K562 (cell line): ENCODE measurements around the gene MARCKSL1. TPM values are rescaled to one million over a fixed set of nuclear protein-coding genes. Genes with fewer than 3 reads are reported as not detected.

Experiments used
- ATAC-seq: fragments of 200-7000 bp; cut with Tn5 transposase; 3 replicates; pipeline ENCODE4 v1.9.1; 2020; ENCODE audit warnings: moderate library complexity
- BruUV-seq: library from RNA; stranded (reverse); fragments of 400-500 nt; replicated peaks from 2 replicates; lab custom pipeline; 2021; lab: Mats Ljungman, UMichigan
- CTCF ChIA-PET: fragments of 300-600 bp; formaldehyde crosslinking; extraction: SDS; loops from one replicate; lab custom pipeline; 2021; ENCODE audit warnings: low intra/inter-chr PET ratio; lab: Yijun Ruan, JAX
- POLR2A ChIA-PET: fragments of 300-600, 350-650 bp; sonication (Branson Sonifier 250); formaldehyde crosslinking; extraction: SDS; loops from one replicate; lab custom pipeline; 2021; ENCODE audit warnings: antibody characterized with exemption, inconsistent platforms; lab: Yijun Ruan, JAX
- DNase-seq, 4 experiments: peaks; one replicate each; pipeline versions ENCODE4 v3.0.0 to v3.0.0-alpha.2; 2011 to 2018; ENCODE audit warnings: low spot score in 3 of 4, mixed read lengths in 3 of 4; ENCODE audit errors: extremely low read depth in 1 of 4
- FAIRE-seq: peaks from 2 replicates; lab custom pipeline; 2011; peaks lifted over from hg19 to GRCh38; lab: Jason Lieb, UNC
- H2AFZ ChIP-seq: 2 replicates; pipeline ENCODE4 v1.6.0; 2011; ENCODE audit warnings: low read depth, low read length, control low read depth, inconsistent platforms
- H3K27ac ChIP-seq: fragments of 200-600 bp; 3 replicates; pipeline ENCODE4 v1.8.0; 2011; ENCODE audit warnings: low read depth, mild to moderate bottlenecking, control low read depth, inconsistent platforms, low read length, moderate library complexity, mixed read lengths; ENCODE audit errors: extremely low read depth
- H3K27me3 ChIP-seq, 2 experiments: fragments of 300-600 bp in 1 of 2; 2 replicates in 1 of 2; 3 replicates in 1 of 2; pipeline versions ENCODE4 v1.6.0 to v1.8.0; 2011; ENCODE audit warnings: inconsistent platforms in 2 of 2, low read length in 2 of 2, mild to moderate bottlenecking in 1 of 2, mixed read lengths in 1 of 2, moderate library complexity in 1 of 2; ENCODE audit not compliant: control insufficient read depth in 2 of 2, insufficient read depth in 2 of 2
- H3K36me3 ChIP-seq: fragments of 300-600 bp; 3 replicates; pipeline ENCODE4 v1.8.0; 2011; ENCODE audit warnings: mild to moderate bottlenecking, low read length, inconsistent platforms; ENCODE audit not compliant: control insufficient read depth, insufficient read depth
- H3K4me1 ChIP-seq, 2 experiments: fragments of 200-600 bp in 1 of 2; replicated peaks in 1 of 2; 2 replicates in 1 of 2; 3 replicates in 1 of 2; pipeline versions ENCODE4 v1.5.1 to v1.8.0; 2011; ENCODE audit warnings: inconsistent platforms in 2 of 2, low read length in 2 of 2, mild to moderate bottlenecking in 1 of 2, mixed read lengths in 1 of 2, moderate library complexity in 1 of 2; ENCODE audit not compliant: control insufficient read depth in 2 of 2, insufficient read depth in 2 of 2
- H3K4me2 ChIP-seq: 2 replicates; pipeline ENCODE4 v1.6.1; 2011; ENCODE audit warnings: low read length, control low read depth, inconsistent platforms, mixed read lengths; ENCODE audit not compliant: insufficient read depth
- H3K4me3 ChIP-seq: fragments of 200-600 bp; sonication (generic), shearing (Covaris generic); 2 replicates; pipeline ENCODE4 v1.5.1; 2016; ENCODE audit warnings: control low read depth, inconsistent platforms
- H3K79me2 ChIP-seq: fragments of 200-600 bp; 3 replicates; pipeline ENCODE4 v1.8.0; 2011; ENCODE audit warnings: low read length, inconsistent platforms; ENCODE audit not compliant: control insufficient read depth, insufficient read depth
- H3K9ac ChIP-seq, 2 experiments: 2 replicates each; pipeline versions ENCODE4 v1.6.0 to v1.6.1; 2011; ENCODE audit warnings: low read depth in 2 of 2, low read length in 2 of 2, control low read depth in 1 of 2, inconsistent platforms in 1 of 2, mild to moderate bottlenecking in 1 of 2, mixed read lengths in 1 of 2; ENCODE audit not compliant: insufficient read depth in 1 of 2
- H3K9me1 ChIP-seq: one replicate; pipeline ENCODE4 v1.6.0; 2011; ENCODE audit warnings: inconsistent platforms, mild to moderate bottlenecking, low read length, moderate library complexity; ENCODE audit not compliant: control insufficient read depth, insufficient read depth
- H3K9me3 ChIP-seq: replicated peaks from 2 replicates; pipeline ENCODE4 v1.5.1; 2011; ENCODE audit warnings: low read depth, low read length, inconsistent platforms; ENCODE audit not compliant: control insufficient read depth, insufficient read depth
- H4K20me1 ChIP-seq: replicated peaks from 2 replicates; pipeline ENCODE4 v1.6.1; 2011; ENCODE audit warnings: low read length, inconsistent platforms, mixed read lengths; ENCODE audit not compliant: control insufficient read depth, insufficient read depth
- CLOCK ChIP-seq: fragments of 250-450 bp; sonication (Bioruptor Pico); IDR thresholded peaks from 2 replicates; pipeline ENCODE4 v1.4.0; 2020; ENCODE audit warnings: mild to moderate bottlenecking, moderate library complexity, borderline replicate concordance
- ID3 ChIP-seq, 2 experiments: fragments of 250-450 bp in 1 of 2; fragments of 450-650 bp in 1 of 2; sonication (Bioruptor Pico) in 1 of 2; IDR thresholded peaks; 2 replicates each; pipeline versions ENCODE4 v1.6.1 to v1.8.0; 2016 to 2021; ENCODE audit warnings: mild to moderate bottlenecking in 2 of 2, moderate library complexity in 2 of 2, missing compliant biosample characterization in 1 of 2, missing genetic modification characterization in 1 of 2
- KDM1A ChIP-seq, 2 experiments: fragments of 450-650 bp; IDR thresholded peaks; 2 replicates each; pipeline ENCODE4 v1.6.1; 2016; ENCODE audit warnings: mild to moderate bottlenecking in 2 of 2
- MCM5 ChIP-seq: fragments of 450-650 bp; IDR thresholded peaks from 2 replicates; pipeline ENCODE4 v1.6.1; 2016; ENCODE audit warnings: low read depth
- SIN3A ChIP-seq, 2 experiments: fragments of 150-350 bp in 1 of 2; IDR thresholded peaks; 2 replicates each; pipeline ENCODE4 v1.6.1; 2011 to 2016; ENCODE audit warnings: borderline replicate concordance in 2 of 2, low read depth in 2 of 2, low read length in 2 of 2, mild to moderate bottlenecking in 2 of 2, moderate library complexity in 2 of 2; ENCODE audit not compliant: control insufficient read depth in 1 of 2
- STAT5B ChIP-seq: fragments of 250-450 bp; sonication (Bioruptor Pico); IDR thresholded peaks from 2 replicates; pipeline ENCODE4 v1.8.0; 2021; ENCODE audit warnings: mild to moderate bottlenecking, inconsistent platforms
- TAL1 ChIP-seq: fragments of 450-650 bp; IDR thresholded peaks from 2 replicates; pipeline ENCODE4 v1.6.1; 2016; ENCODE audit warnings: mild to moderate bottlenecking
- ZBTB2 ChIP-seq: fragments of 450-650 bp; IDR thresholded peaks from 2 replicates; pipeline ENCODE4 v1.6.1; 2016; ENCODE audit warnings: antibody characterized with exemption
- ZFP91 ChIP-seq: sonication (generic); formaldehyde crosslinking; IDR thresholded peaks from 2 replicates; pipeline ENCODE4 v1.8.0; 2022; ENCODE audit warnings: mild to moderate bottlenecking, missing genetic modification reagents
- WGBS: fragments of 100-300 bp; shearing (Covaris generic); methylation state at CpG from one replicate; pipeline ENCODE4 v1.1.6; 2016; ENCODE audit warnings: low coverage, mixed read lengths; ENCODE audit not compliant: insufficient coverage; ENCODE audit errors: missing lambda C conversion rate; 5-methylcytosine and 5-hydroxymethylcytosine counted together
- in situ Hi-C: fragments of 300-500 bp; cut with MboI; formaldehyde crosslinking; loops from 4 replicates; pipeline ENCODE4 v1.15.0; 2018; ENCODE audit warnings: inconsistent platforms, mixed read lengths
- intact Hi-C: fragments of 100-400 bp; cut with micrococcal nuclease; formaldehyde crosslinking; loops from 2 replicates; pipeline ENCODE4 v1.14.2; 2022
- polyA plus RNA-seq, 8 experiments: library from polyadenylated mRNA; depleted of rRNA in 4 of 8; stranded (reverse) in 5 of 8; unstranded in 3 of 8; fragments of >200 nt; fragmentation: Nextera tagmentation in 2 of 8; fragmentation: Illumina TruSeq in 1 of 8; extraction: Ambion mirVana in 2 of 8; extraction: Trizol in 1 of 8; gene quantifications; 2 replicates each; pipeline versions ENCODE4 v1.2.1 to v1.2.3, GENCODE V29; 2011 to 2014; ENCODE audit warnings: inconsistent platforms in 1 of 8, missing spikeins in 1 of 8
- total RNA-seq, 7 experiments: library from RNA; depleted of rRNA in 6 of 7; stranded (reverse); fragments of >200 nt in 6 of 7; fragmentation: Illumina TruSeq in 2 of 7; extraction: Trizol in 2 of 7; gene quantifications; 2 replicates each; pipeline versions ENCODE4 v1.2.1 to v1.2.3, GENCODE V29; 2011 to 2021; ENCODE audit warnings: low replicate concordance in 1 of 7

The MARCKSL1 gene
- total and polyA plus RNA-seq, 9 of the 15 experiments (the other 6 are each of a cell fraction or from before 2014, with no cell fraction given): 14.7 to 325 (median 155) TPM

GRCh38 chr1:32307324-32307723, 28.7 kb downstream of the MARCKSL1 start (continued):
- TF ChIP-seq ZBTB2 (peak; percentile 66; the same call in 1 of the 2 replicates), STAT5B (no peak), CLOCK (CRISPR knock-in tag) (no peak)

GRCh38 chr1:32305310-32305709, 30.7 kb downstream of the MARCKSL1 start:
- H3K9me1 ChIP-seq: peaks cover 3% of the 10 kb centered on the region
- intact Hi-C loops: no loop called here
- H3K9ac ChIP-seq: no peak overlapping the region
- no peak overlapping the region for H3K4me3 ChIP-seq
- peaks cover 22 to 36% of the 10 kb centered on the region in 2 experiments for H3K4me1 ChIP-seq
- H4K20me1 ChIP-seq: peaks cover 13% of the 10 kb centered on the region; the same call in 1 of the 2 replicates
- peaks cover 75% of the 10 kb centered on the region for H3K79me2 ChIP-seq
- CTCF ChIA-PET: interaction anchor here (0.6 kb wide), 1 partner anchor 47 kb away, joined by 4 read pairs; no protein-coding TSS in a partner anchor
- H2AFZ ChIP-seq: no peak overlapping the region
- no TSS peak for BruUV-seq
- no peaks in the 10 kb centered on the region for H3K27me3 ChIP-seq
- ATAC-seq: no peak
- H3K4me2 ChIP-seq: no peak overlapping the region
- no peak for DNase-seq
- WGBS: 100% methylated on average over 2 of the region's 2 CpGs
- FAIRE-seq: no peak
- peaks cover 80% of the 10 kb centered on the region for H3K36me3 ChIP-seq
- POLR2A ChIA-PET: interaction anchor here (0.6 to 8.1 kb wide), 5 partner anchors 9 to 86 kb away, joined by 3 to 50 read pairs (median 4); partner anchors contain the start of genes HDAC1 and MARCKSL1
- H3K27ac ChIP-seq: no peak overlapping the region
- H3K9me3 ChIP-seq: peaks cover 4% of the 10 kb centered on the region; the same call in 1 of the 2 replicates
- in situ Hi-C loops: no loop called here
- TF ChIP-seq MCM5 (no peak), TAL1 (no peak), ID3 (CRISPR knock-in tag; IDR thresholded peaks at IDR 0.05) (no peak), ID3 (tag; IDR thresholded peaks at IDR 0.05) (no peak), KDM1A (IDR thresholded peaks at IDR 0.05) (peak in 1 of 2 experiments; percentile 18; a peak in 1 of 4 replicates), ZFP91 (CRISPR knock-in tag) (no peak), SIN3A (IDR thresholded peaks at IDR 0.05; ENCODE audit: borderline replicate concordance in 2 of 2, control insufficient read depth in 1 of 2, low read depth in 2 of 2, low read length in 2 of 2) (no peak)
